GM12875 (cell line): ENCODE results near the gene KRTAP5-4.

Experiments
- H3K4me3 ChIP-seq: one replicate; pipeline ENCODE4 v1.5.1; 2011; ENCODE audit warnings: low read depth, low read length, control low read depth
- CTCF ChIP-seq: IDR thresholded peaks from 2 replicates; pipeline ENCODE4 v1.5.1; 2011; ENCODE audit warnings: low read depth, mild to moderate bottlenecking, control low read depth, inconsistent platforms, low read length, moderate library complexity, borderline replicate concordance; ENCODE audit not compliant: insufficient read depth

Gene KRTAP5-4

DNA sequence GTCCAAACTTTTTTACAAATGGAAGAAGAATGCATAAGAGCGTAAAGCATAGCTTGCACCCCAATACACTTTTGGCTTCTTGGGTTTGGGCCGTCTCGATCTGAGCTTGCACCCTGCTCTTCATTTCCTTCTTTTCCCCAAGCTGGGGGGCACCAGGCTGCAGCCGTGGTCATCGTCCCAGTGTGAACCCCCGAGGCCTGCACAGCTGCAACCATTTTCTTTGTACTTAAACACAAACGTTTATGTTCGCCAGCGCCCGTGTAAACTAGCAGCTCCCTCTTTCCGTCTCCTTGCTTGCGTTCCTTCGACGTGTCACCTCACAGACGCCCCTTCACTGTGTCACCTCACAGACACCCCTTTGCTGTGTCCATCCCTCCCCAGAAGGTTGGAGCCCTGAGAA is 17.7 kb upstream of the KRTAP5-4 start:
- no peak for TF ChIP-seq CTCF

GRCh38 chr11:1639102-1639620 is 17.2 kb upstream of the KRTAP5-4 start:
- H3K4me3 ChIP-seq: no peak overlapping the region
- no peak for TF ChIP-seq CTCF

More for the DNA sequence above, 17.7 kb upstream of the KRTAP5-4 start:
- no peak overlapping the region for H3K4me3 ChIP-seq

DNA sequence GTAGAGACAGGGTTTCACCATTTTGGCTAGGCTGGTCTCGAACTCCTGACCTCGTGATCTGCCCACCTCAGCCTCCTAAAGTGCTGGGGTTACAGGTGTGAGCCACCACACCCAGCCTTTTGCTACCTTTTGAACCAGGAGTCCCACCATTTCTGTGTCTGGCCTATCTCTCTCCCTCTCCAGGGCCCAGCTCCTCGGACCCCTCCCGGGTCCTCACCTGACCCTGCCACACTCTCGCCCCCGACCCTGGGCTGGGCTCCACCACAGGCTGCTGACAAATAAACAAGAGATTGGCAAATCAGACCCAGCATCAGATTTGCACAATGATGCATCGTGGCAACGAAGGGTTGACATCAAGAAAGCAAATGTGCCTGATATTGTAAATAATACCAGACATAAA is 16.4 kb upstream of the KRTAP5-4 start:
- no peak for TF ChIP-seq CTCF
- no peak overlapping the region for H3K4me3 ChIP-seq

DNA sequence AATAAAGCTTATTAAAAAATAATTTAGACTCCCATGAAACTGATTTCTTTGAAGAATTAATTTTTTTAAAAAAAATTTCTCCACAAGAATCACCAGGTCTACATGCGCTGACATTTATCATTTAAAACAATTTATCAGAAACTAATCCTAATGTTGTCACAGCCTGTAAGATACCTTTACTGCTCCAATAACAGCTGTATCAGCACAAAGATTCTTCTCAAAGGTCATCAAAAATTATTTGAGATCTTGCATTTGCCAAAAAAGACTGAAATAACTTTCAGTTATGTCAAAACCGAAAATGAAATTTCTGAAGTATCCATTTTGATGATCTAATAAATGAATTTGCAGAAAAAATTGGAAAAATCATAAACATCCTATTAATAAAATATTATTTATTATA is 15.7 kb upstream of the KRTAP5-4 start:
- no peak overlapping the region for H3K4me3 ChIP-seq
- TF ChIP-seq CTCF: no peak

GRCh38 chr11:1636291-1636950 is 14.5 kb upstream of the KRTAP5-4 start:
- TF ChIP-seq CTCF: no peak
- no peak overlapping the region for H3K4me3 ChIP-seq

DNA sequence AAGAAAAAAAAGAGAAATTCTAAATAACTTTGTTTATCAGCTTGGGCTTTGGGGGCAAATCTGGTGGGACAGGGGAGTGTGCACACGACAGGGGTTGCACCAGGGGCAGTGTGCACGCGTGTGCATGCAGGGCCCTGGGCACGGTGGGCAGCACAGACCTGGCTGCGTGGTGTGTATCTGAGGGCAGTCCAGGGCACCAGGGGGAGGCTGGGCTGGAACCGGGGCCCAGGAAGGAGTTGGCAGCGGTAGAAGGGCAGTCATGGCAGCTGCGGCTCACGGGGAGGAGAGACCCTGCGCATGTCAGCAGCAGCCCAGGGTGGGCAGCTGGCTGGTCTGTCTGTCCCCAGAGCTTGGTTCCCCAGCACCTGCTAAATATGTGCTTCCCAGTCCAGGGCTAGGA is 11.9 kb upstream of the KRTAP5-4 start:
- H3K4me3 ChIP-seq: no peak overlapping the region
- no peak for TF ChIP-seq CTCF

DNA sequence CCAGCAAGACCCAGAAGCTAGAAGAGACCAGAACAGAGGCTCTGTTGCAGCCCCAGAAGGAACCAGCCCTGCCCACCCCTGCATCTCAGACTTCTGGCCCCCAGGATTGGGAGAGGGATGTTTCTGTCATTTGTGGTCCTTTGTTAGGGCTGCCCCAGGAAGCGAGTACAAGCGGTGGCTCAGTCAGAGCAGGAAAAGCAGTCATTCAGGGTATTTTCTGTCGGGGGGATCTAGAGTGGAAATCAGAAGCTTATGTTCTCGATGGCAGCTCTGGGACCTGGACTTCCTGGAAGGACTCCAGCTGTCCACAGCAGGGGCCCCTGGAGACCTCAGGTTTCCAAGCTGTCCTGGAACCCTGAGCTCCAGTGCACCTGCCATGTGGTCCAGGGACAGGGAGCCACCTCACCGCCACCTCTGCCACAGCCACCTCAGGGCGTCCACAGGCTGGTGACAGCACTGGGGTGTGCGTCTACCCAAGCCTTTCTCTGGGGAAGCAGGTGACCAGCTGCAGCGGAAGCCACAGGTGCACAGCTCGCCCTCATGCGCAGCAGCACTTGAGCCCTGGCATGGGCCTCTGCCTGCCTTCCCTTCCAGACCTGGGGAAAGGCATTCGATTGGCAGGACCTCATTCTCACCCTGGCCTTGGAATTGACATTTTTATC is 10.2 kb upstream of the KRTAP5-4 start:
- no peak overlapping the region for H3K4me3 ChIP-seq
- no peak for TF ChIP-seq CTCF
